ENCODE data around the gene ERI3. TPM values are rescaled to one million over a fixed set of nuclear protein-coding genes. Genes with fewer than 3 reads are reported as not detected.

The ERI3 gene
- total RNA-seq, 1 experiment from 2014 or later = 74.7 TPM

DNA sequence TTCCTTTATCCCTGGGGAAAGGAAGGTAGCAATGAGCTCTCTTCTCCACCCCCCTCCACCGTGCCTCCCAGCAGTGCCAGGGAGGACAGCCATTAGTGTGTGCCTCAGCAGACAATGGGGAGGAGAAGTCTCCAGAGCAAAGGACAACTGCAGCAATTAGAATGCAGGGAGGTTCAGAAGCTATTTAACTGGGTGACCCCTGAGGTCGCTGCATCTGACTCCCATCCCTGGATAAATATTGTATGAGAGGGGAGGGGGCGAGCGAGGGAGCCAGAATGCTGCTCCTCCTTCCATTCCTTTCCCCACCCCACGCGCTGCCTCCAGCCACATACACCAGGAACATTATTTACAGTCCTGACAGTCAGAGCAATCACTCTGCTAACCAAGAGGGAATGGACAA, 59.0 kb downstream of the ERI3 start (continued):
- TF ChIP-seq, protein P1, sequence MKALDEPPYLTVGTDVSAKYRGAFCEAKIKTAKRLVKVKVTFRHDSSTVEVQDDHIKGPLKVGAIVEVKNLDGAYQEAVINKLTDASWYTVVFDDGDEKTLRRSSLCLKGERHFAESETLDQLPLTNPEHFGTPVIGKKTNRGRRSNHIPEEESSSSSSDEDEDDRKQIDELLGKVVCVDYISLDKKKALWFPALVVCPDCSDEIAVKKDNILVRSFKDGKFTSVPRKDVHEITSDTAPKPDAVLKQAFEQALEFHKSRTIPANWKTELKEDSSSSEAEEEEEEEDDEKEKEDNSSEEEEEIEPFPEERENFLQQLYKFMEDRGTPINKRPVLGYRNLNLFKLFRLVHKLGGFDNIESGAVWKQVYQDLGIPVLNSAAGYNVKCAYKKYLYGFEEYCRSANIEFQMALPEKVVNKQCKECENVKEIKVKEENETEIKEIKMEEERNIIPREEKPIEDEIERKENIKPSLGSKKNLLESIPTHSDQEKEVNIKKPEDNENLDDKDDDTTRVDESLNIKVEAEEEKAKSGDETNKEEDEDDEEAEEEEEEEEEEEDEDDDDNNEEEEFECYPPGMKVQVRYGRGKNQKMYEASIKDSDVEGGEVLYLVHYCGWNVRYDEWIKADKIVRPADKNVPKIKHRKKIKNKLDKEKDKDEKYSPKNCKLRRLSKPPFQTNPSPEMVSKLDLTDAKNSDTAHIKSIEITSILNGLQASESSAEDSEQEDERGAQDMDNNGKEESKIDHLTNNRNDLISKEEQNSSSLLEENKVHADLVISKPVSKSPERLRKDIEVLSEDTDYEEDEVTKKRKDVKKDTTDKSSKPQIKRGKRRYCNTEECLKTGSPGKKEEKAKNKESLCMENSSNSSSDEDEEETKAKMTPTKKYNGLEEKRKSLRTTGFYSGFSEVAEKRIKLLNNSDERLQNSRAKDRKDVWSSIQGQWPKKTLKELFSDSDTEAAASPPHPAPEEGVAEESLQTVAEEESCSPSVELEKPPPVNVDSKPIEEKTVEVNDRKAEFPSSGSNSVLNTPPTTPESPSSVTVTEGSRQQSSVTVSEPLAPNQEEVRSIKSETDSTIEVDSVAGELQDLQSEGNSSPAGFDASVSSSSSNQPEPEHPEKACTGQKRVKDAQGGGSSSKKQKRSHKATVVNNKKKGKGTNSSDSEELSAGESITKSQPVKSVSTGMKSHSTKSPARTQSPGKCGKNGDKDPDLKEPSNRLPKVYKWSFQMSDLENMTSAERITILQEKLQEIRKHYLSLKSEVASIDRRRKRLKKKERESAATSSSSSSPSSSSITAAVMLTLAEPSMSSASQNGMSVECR (CRISPR knock-in tag; IDR thresholded peaks at IDR 0.05; ENCODE audit: borderline replicate concordance) = no peak
- TF ChIP-seq SMAD4 (CRISPR knock-in tag; IDR thresholded peaks at IDR 0.05) (no peak), OVOL2 (CRISPR knock-in tag; IDR thresholded peaks at IDR 0.05; ENCODE audit: borderline replicate concordance) (no peak), ZNF416 (CRISPR knock-in tag; IDR thresholded peaks at IDR 0.05) (no peak), ATF3 (CRISPR knock-in tag; conservative IDR thresholded peaks at IDR 0.05) (no peak), SP1 (CRISPR knock-in tag; conservative IDR thresholded peaks at IDR 0.05) (no peak)

- no peak overlapping the region for H3K27ac Mint-ChIP-seq
- no peak for TF ChIP-seq NR1H2 (CRISPR knock-in tag; IDR thresholded peaks at IDR 0.05)
- TF ChIP-seq, protein P2, sequence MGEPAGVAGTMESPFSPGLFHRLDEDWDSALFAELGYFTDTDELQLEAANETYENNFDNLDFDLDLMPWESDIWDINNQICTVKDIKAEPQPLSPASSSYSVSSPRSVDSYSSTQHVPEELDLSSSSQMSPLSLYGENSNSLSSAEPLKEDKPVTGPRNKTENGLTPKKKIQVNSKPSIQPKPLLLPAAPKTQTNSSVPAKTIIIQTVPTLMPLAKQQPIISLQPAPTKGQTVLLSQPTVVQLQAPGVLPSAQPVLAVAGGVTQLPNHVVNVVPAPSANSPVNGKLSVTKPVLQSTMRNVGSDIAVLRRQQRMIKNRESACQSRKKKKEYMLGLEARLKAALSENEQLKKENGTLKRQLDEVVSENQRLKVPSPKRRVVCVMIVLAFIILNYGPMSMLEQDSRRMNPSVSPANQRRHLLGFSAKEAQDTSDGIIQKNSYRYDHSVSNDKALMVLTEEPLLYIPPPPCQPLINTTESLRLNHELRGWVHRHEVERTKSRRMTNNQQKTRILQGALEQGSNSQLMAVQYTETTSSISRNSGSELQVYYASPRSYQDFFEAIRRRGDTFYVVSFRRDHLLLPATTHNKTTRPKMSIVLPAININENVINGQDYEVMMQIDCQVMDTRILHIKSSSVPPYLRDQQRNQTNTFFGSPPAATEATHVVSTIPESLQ (CRISPR knock-in tag; IDR thresholded peaks at IDR 0.05) = no peak
- TF ChIP-seq MXD4 (CRISPR knock-in tag; IDR thresholded peaks at IDR 0.05; ENCODE audit: borderline replicate concordance) = no peak
- no peak for TF ChIP-seq NR2C2 (CRISPR knock-in tag; IDR thresholded peaks at IDR 0.05)
- TF ChIP-seq JAZF1 (CRISPR knock-in tag; IDR thresholded peaks at IDR 0.05) = no peak
- no peak for TF ChIP-seq ZNF416 (CRISPR knock-in tag; IDR thresholded peaks at IDR 0.05)
- TF ChIP-seq NFE2L1 (CRISPR knock-in tag; IDR thresholded peaks at IDR 0.05) = no peak
- no peak for TF ChIP-seq E2F5 (CRISPR knock-in tag; IDR thresholded peaks at IDR 0.05)
- no peak for TF ChIP-seq HMGXB4 (CRISPR knock-in tag; IDR thresholded peaks at IDR 0.05)
- no peak for TF ChIP-seq ZNF263 (CRISPR knock-in tag; IDR thresholded peaks at IDR 0.05; ENCODE audit: low read depth)
- no peak for TF ChIP-seq FOXJ3 (CRISPR knock-in tag; IDR thresholded peaks at IDR 0.05; ENCODE audit: borderline replicate concordance)
- TF ChIP-seq TP53 (CRISPR knock-in tag; IDR thresholded peaks at IDR 0.05) = no peak
Measured at GRCh38 chr1:44294588-44295007, 60.5 kb downstream of the ERI3 start.

More at GRCh38 chr1:44294588-44295007, 60.5 kb downstream of the ERI3 start:
- ChIA-PET CTCF (interaction anchor here (0.5 to 3.8 kb wide), 41 partner anchors 11 to 358 kb away, joined by 3 to 57 read pairs (median 5); partner anchors contain the start of gene DMAP1), POLR2A (no interaction called here)
- Mint-ChIP-seq H3K9me3 (no peaks in the 10 kb centered on the region), H3K4me1 (no peaks in the 10 kb centered on the region), H3K36me3 (peaks cover 12% of the 10 kb centered on the region), H3K27me3 (ENCODE audit: low read depth) (no peaks in the 10 kb centered on the region), H3K4me3 (no peak overlapping the region)
- DNase-seq (ENCODE audit: low spot score) (peak; percentile 73), ATAC-seq (peak; percentile 97)

All from WTC11 (cell line).